Amniotic epithelial cell (primary cell): ENCODE results near the gene SLC13A1.
"Not testable (repeated sequence)": the region's sequence is repeated elsewhere in the genome, so short reads cannot be mapped to it uniquely, and the experiment has no call there.

ENCODE experiments used
- DNase-seq: peaks from one replicate; pipeline ENCODE4 v3.0.0-alpha.2; 2010; ENCODE audit warnings: low read depth

SLC13A1 gene

DNA sequence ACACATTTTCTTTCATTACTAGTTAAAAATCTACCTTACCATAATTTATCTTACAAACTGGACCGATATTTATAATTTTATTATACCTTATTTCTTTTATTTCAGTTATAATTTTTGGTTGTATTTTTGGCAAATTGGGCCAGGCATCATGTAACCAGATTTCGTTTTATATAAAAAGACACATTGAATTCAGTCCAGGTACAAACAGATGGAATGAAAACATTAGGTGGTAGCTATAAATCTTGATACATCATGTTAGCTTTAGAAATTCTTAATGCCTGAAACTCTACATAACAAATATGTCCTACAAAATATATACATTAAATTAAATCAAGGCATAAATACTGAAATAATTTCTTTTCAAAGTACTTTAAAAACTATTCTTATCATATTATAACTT lies 73.1 kb downstream of the SLC13A1 start:
- no peak for DNase-seq

DNA sequence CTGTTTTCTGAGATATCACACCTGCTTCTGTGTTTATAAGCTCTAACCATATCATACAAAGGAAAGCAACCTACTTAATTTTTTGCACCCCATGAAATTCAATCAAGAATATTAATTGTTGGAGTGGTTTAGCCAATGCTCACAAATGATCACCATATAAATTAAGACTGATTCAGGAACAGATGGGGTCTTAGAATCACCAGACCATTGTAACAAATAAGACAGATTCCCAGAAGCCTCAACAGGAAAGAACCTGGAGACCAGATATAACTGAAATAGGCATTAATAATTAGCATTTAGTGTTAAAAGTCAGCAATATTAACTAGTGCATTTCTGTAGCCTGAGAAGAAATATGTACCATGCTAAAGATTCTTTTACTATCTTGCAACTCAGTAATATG lies 73.6 kb downstream of the SLC13A1 start:
- DNase-seq, result no peak

DNA sequence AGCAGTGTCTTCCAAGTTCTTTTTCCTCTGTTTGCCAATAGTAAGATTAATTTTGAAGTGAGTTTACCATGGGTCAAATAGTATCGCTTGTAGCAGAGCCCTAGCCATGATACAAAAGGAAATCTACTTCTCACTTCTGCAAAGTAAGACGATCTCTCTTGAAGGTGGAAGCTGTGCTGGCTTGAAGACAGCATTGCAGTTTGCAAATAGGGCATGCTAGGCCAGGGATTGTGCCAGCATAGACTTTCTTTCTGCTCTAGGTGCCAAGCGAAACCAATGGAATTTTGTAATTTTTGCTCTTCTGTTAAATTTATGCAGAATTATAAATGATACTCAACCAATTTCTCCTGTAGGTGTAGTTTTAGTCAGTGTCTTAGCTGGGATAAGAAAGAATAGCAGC lies 74.5 kb downstream of the SLC13A1 start:
- DNase-seq, result no peak

DNA sequence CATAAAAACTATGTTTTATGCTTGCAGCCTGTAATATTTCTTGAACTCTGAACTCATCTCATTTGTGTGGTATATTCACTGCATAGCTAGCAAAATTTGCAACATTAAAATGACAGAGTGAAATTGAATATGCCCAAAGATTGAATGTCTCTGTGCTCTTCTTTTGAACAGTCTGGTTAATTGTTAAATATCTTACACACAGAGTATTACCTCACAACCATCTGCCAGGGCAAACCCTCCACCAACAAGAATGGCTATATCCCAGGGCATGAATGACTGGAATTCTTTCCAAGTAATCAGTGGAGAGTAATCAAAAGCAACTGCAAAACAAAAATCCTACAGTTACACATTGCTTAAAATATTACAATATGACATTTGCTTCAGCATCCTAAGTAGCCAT lies 76.9 kb downstream of the SLC13A1 start:
- DNase-seq, result peak; percentile 4

DNA sequence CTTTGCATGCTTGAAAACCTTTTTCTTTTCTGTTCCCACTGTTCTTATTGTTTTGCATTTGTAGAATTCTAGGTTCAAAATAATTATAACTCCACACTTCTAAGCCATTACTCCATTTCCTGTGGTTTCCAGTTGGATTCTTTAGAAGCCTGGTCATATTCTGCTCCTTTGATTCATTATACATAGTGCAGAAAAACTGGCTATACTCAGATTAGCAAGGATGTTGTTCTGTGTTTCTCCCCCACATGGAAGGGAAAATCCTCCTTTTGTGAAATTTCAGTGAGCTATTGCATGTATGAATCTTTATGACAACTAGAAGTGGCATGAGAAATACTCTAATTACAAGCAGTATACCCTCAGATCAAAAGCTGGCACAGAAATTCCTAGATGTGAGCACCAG lies 79.5 kb downstream of the SLC13A1 start:
- peak; percentile 95 for DNase-seq

DNA sequence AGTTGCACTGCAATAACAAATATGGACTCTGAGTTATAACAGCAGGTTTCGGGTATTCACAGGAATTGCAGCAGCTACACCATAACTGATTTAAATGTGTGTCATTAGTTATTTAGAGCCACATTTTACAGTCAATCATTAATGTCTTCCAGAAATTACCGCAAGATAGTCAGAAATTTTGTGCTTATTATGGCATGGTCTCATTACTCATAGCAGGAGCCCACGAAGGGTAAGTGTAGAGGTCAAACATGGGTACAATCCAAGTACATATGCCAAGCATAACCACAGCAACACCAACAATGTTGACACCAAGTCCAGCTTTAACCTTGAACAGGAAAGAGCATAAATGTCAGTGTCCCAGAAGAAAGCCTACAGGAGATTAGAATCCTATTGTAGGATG lies 84.4 kb downstream of the SLC13A1 start:
- no peak for DNase-seq

DNA sequence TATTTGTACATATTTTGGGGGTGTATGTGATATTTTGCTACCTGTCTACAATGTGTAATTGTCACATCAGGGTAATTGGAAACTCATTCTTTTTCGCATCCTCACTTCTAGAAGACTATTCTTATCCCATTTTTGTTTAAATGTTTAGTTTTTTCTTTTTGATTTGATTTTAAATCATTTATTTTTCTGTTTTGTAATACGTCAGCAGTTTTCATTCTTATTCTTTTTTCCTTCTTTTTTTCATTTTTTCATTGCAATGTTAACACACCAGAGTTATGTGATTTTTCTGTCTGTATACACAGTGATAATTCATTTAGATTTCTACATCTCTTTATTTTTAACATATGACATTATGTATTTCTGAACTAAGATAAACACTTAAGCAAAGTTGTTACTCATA lies 85.5 kb downstream of the SLC13A1 start:
- peak; percentile 24 for DNase-seq

DNA sequence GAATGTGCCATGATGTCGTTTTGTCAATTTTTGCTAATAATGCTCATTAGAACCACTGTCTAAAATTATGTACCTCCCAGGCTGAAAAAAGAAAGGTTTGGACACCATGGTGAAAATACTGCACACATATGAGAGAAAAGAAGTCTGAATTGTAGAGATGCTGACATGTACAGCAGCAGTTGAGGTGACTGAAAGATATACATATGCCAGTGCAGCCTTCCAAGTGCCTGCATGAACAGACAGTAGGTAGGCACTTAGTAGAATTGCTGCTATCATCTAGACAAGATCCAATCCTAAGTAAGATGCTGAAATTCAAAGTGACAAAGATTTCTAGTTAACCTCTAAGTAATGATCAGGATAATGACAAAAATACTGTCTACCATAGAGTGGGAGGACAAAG lies 86.9 kb downstream of the SLC13A1 start:
- DNase-seq, result no peak

DNA sequence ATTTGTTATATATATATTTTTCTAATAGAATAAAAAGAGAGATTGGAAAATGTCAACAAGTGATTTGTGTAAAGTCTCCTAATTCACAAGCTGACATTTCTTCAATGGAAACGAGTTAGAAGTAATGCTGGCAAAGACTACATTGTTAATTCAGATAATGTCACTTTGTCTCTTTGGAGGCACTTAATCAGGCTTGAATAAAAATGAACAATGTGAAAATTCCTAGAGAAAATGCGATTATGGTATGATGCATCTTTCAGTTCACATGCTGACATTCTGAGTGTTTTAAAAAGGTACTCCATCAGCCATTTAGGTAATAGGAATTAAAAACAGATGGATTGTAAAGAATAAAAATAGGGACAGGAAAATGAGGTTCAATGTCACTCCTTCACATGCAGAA lies 100.1 kb downstream of the SLC13A1 start:
- DNase-seq, result no peak

DNA sequence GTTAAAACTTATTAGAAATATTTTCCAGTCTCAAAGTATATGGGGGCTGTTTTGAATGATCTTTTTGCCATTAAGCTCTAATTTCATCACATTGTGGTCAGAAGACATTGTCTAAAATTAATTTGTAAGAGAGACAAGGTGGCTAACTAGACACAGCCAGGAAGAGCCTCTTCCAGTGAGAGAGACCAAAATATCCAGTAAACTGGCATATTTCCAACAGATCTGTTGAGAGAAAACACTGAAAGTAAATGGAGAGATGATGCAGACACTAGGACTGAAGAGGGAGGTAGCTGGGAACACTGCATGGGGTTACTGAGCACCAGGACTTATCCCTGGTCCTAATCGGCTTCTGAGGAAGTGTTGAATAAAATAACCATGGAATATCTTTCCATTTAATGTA lies 102.8 kb downstream of the SLC13A1 start:
- DNase-seq, result no peak

DNA sequence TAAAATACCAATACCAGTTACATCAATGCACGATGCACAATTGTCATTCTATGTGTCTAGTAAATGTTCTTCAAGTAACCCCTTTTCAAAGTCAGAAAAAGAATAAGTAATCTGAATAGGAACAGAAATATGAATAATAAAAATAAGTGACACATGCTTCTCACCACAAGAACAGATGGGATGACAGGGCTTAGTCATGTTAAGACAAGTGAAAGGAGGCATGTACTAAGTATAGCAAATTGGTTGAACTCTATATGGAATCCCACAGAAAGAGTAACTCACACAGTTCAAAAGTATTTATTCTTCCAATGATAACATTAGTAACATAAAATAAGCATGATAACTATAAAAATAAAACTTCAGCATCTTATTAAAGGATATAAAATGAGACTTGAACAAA lies 103.3 kb downstream of the SLC13A1 start:
- DNase-seq, result no peak

DNA sequence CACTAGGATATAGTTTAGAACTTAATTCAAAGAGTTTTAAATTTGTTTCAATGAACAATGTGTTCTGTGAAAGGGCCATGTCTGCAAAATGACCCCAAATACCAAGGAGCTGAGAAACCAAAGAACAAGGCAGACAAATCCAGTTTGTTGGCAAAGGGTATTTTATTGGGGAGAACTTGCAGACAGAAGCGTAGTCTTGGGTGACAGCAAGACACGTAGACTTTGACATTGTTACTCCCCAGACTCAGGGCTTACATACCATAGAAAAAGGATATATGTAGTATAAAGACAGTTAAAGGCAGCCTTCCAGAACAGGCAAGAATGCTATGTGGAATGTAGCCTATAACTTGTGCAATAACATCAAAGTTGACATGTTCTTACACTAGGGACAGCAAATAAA lies 109.3 kb downstream of the SLC13A1 start:
- DNase-seq, result no peak

DNA sequence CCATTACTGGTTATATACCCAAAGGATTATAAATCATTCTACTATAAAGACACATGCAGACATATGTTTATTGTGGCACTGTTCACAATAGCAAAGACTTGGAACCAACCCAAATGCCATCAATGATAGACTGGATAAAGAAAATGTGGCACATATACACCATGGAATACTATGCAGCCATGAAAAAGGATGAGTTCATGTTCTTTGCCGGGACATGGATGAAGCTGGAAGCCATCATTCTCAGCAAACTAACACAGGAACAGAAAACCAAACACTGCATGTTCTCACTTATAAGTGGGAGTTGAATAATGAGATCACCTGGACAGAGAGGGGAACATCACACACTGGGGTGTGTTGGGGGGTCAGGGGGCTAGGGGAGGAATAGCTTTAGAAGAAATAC lies 112.9 kb downstream of the SLC13A1 start:
- not testable (repeated sequence) for DNase-seq

DNA sequence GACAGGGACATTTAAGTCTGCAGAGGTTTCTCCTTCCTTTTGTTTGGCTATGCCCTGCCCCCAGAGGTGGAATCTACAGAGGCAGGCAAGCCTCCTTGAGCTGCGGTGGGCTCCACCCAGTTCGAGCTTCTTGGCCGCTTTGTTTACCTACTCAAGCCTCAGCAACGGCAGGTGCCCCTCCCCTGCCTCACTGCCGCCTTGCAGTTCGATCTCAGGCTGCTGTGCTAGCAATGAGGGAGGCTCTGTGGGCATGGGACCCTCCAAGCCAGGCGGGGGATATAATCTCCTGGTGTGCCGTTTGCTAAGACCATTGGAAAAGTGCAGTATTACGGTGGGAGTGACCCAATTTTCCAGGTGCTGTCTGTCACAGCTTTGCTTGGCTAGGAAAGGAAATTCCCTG lies 114.9 kb downstream of the SLC13A1 start:
- not testable (repeated sequence) for DNase-seq

DNA sequence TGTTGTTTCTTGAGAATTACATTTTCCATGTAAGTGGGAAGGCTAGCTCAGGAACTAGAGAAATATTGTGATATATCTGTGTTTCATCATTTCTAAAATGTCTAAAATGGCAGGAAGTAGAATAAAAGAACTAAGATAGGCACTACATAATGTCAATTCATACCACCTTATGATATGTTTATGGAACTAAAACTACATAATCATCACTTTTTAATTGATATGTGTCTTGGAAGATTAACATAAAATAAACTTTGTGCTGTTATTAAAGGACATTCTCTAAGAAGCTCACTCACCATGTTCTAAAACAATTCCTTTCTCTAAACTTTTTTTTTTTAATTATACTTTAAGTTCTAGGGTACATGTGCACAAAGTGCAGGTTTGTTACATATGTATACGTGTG lies 120.7 kb downstream of the SLC13A1 start:
- DNase-seq, result no peak

DNA sequence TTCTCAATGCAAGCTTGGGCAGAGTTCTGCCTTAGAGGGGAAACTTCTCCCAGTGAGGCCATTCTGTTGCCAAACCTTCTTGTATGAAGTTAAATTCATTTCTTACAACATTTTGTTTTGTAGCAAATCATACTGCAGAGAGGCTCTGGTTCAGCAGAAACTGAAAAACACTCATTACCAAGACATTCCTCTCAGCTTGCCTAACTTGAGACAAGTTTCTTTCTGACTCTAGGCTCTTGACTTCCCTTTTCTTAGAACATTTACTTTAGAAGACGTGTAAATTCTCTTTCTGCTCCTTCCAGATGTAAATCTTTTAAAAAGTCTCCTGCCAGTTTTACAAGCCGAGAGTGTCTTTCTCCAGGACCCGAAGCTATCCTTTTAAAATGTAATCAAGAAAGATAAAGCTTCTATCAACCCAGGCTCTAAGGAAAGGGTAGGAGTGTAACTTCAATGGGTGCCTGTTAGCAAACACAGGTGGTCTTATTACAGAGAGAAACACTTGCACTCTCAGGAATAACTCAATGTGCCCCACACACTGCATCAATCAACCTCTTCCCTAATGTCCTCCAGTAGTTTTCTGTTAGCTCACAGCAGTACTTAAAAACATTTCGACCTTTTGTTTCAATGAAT lies 123.8 kb downstream of the SLC13A1 start:
- DNase-seq, result no peak

DNA sequence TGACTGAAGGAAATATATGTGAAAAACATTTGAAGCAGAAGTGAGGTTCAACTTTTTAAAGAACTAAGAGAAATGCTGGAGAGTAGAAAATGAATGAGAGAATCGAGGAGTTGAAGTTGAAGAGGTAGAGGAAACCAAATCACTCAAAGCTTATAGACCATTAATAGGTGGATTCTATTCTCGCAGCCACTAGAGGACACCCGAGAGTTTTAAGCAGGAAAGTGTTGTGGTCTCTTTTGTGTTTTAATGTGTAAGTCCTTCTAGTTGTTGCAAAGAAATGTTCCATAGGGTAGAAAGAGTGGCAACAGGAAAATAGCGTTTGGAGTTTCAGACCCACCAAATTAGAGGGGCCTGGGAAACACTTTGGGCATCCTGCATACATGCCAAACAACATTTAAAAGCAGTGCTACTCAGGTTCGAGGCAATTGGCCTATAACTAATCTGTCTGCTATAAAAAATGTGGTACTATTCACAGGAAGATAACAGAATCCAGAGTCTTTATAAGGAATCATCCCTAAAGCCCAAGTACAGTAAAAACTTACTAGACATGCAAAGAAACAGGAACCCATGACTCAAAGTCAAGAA lies 129.0 kb downstream of the SLC13A1 start:
- DNase-seq, result peak; percentile 8

DNA sequence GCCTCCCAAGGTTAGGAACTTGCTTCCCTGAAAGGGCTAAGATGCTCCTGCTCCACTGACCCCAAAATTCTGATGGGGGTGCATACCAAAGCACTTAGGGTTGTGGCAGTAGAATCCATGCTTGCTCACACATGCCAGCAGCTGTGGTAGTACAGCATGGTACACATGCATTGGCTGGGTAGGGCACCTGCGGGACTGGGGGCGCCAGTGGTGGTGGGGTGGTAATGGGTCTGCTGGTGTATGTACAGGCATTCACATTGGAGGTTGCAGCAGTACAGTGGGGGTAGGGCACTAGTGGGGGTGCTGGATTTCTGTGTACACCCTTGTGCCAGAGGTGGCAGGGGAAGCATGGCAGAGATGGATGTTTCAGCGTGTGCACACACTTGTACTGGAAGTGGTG lies 132.0 kb downstream of the SLC13A1 start:
- DNase-seq, result no peak
